ENCODE measurements around the gene VGLL4. TPM values are rescaled to one million over a fixed set of nuclear protein-coding genes. Genes with fewer than 3 reads are reported as not detected.
"Not testable (repeated sequence)": the region's sequence is repeated elsewhere in the genome, so short reads cannot be mapped to it uniquely, and the experiment has no call there.

VGLL4 gene
- polyA plus RNA-seq, 3 donors: 108 to 117 (median 109) TPM

DNA sequence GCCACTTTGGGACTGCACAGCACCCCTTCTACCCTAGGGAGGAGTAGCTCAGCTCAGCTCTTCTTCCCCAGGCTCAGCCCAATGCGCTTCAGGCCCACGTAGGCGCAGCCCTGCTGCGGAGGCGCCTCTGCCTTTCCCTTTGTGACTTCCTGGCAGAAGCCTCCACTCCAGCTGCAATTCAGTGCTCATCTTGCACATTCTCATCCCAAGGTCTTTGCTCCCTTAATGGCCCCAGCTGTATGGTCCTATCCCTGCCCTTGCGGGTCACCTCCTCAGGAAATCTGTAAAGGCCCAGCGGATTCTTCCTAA is 109.0 kb downstream of the VGLL4 start:
- DNase-seq (ENCODE audit: extremely low read depth in 1 of 11, low read depth in 9 of 11, low spot score in 4 of 11): no peak

DNA sequence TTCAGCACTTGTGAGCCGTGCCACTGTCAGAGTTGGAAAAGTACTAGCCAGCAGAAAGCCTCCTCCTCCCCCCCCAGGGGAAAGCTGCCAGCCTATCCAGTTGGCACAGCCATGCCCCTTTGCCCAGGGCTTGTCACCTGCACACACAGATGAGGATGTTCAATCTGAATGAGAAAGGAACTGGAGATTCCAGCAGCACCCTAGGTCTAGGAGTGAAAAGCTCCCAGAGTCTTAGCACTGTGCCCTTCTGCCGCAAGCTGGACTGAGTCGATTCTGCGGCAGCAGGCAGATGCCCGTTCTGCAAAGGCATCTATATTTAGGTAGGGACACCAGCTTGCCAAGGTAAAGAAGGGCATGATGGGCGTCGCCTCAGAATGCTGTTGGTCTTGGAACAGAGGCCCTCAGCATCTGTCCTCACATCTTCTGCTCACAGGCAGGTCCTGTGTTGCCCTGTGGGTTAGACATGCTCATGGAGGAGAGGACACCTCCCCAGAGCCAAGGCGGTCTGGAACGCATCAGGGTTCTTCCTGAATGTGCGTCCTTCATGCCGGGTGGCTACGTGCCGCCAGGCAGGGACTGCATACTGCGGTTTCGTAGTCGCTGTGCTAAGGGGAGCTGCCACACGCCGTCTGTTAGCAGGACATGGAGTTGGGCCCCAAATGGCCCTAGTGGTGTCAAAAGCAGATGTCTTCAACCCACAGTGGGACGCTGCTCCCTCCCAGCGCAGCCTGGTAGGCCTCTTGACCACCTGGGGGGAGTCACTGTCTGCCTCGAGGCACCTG is 109.5 kb downstream of the VGLL4 start:
- DNase-seq (ENCODE audit: extremely low read depth in 1 of 11, low read depth in 9 of 11, low spot score in 4 of 11): no peak

DNA sequence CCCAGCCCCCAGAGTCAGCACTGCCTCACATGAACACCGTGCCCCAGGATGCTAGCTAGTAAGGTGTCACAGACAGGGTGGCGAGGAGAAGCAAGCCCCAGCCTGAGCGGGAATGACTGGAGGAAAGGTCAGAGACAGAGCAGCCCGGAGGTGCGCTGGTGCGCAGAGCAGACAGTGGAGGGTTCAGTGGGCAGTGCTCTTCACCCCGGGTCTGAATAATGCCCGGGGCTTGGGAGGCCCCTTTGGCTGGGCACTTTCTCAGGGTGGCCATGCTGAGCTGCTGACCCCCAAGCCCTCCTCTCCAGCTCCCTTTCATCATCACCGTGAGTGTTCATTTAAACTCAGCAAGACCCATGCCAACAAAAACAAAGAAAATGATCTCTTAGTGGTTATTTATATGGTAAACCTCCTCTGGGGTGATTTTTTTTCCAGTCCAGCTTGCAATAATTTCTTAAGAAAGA is 110.8 kb downstream of the VGLL4 start:
- no peak for DNase-seq (ENCODE audit: extremely low read depth in 1 of 11, low read depth in 9 of 11, low spot score in 4 of 11)

DNA sequence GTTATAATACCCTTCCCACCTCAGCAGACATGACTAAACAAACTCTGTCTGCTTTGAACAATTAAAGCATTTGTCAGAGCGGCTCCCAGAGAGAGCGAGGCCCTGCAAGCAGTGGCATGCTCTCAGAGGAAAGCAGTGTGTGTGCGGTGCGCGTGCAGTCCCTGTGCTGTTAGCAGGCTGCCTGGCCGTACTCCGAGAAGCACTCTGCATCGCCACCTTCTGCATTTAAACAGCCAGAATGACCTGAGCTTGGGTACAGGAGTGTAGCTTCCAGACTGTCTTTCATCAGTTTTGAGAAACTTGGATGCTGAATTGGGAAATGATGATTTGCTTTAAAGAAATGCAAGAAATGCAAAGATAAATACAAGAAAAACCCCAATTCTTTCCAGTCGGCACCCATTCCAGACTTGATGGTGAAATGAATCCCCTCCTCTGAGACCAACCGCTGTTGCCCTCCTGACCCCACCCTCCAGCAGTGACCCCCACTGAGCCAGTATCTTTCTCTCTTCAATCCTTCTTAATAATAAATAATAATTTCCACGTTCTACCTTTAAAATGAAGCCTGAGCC is 113.5 kb downstream of the VGLL4 start:
- DNase-seq (ENCODE audit: extremely low read depth in 1 of 11, low read depth in 9 of 11, low spot score in 4 of 11): no peak

DNA sequence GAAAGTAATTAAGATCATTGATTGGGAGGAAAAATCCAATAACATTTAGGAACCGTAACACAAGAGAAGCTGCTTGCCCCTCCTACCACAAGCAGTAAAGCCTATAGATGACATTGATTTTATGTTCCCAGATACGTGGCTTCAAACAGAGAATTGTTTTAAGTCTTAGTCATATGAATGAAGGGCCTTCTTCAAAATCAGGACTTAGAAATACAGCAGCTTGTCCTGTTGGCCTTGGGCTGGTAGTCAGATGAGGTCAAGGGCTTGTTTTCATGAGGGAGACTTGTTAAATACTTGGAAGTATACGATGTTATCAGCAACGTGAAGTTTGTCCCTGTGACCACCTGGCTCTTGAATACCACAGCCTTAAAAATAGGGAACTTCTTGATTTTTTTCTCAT is 114.4 kb downstream of the VGLL4 start:
- no peak for DNase-seq (ENCODE audit: extremely low read depth in 1 of 11, low read depth in 9 of 11, low spot score in 4 of 11)

DNA sequence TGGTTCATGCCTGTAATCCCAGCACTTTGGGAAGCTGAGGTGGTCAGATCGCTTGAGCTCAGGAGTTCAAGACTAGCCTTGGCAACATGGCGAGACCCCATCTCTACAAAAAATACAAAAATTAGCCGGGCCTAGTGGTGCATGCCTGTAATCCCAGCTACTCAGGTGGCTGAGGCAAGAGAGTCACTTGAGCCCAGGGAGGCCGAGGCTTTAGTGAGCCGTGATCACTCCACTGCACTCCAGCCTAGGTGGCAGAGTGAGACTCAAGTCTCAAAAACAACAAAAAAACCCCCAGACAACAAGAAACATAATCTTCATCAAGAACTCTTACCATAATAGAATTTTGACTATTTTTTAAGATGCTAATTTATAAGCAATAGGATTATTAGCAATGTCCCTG is 117.6 kb downstream of the VGLL4 start:
- DNase-seq (ENCODE audit: extremely low read depth in 1 of 11, low read depth in 9 of 11, low spot score in 4 of 11): not testable (repeated sequence)

DNA sequence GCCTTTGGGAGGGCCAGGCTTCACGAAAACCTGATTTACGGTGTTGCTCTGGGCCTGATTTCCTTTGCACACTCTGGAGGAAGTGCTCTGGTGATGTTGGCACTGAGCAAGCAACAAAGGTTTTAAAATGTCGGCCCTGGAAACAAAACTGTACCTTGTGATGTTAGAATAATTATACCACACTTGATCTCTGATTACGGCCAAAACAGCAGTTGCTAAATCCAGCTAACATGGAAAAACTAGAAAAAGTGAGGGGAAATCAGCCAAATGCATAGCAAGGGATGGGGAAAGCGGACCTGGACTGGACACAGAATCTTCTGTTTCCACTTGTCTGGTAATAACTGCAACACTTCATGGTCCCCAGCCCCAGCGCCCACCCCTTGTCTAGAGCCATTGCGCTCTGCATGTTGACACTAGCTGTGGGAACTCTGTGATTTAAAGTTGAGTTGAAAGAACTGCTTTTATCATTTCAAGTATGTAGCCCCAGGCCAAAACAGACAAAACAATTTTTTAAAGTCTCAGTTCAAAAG is 120.1 kb downstream of the VGLL4 start:
- no peak for DNase-seq (ENCODE audit: extremely low read depth in 1 of 11, low read depth in 9 of 11, low spot score in 4 of 11)

DNA sequence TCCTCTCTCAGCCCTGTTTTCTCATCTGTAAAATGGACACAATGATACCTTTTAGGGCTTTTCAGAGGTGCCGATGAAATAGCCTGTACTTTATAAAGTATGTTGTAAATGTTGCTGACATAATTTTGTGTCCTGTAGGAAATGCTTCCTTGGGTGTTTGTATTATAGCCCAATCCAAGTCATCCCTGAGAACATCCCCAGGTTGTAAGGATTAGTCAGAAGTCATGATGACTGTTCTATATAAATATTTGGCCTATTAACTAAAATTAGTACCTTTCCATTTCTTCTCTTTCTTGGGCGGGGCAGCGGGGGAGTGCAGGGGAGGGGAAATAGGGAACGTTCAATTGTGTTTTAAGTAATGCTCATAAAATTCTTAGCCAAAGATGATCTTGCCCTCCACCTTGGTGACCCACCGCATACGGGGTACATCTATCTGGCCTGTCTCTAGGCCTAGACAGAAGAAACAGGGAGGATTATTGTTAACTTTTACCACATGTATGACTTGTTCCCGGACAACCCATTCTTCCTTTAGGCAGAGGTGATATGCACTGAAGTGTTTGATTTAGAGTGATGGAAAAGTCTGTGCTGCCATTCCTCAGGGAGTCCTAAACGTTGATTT is 120.7 kb downstream of the VGLL4 start:
- no peak for DNase-seq (ENCODE audit: extremely low read depth in 1 of 11, low read depth in 9 of 11, low spot score in 4 of 11)

DNA sequence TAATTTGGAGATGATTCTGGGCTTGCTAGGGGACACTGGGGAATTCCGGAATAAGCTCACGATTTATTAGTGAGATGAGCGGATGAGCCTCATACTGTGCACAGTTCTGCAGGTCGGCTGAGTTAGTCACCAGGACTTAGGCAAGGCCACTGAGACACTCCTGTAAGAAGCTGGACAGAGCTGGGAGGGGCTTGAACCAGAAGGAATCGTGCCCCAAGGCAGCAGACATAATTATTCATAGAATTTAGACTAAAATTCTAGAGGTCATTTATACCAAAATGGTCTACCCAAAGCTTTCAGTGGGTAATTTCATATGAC is 121.4 kb downstream of the VGLL4 start:
- no peak for DNase-seq (ENCODE audit: extremely low read depth in 1 of 11, low read depth in 9 of 11, low spot score in 4 of 11)

DNA sequence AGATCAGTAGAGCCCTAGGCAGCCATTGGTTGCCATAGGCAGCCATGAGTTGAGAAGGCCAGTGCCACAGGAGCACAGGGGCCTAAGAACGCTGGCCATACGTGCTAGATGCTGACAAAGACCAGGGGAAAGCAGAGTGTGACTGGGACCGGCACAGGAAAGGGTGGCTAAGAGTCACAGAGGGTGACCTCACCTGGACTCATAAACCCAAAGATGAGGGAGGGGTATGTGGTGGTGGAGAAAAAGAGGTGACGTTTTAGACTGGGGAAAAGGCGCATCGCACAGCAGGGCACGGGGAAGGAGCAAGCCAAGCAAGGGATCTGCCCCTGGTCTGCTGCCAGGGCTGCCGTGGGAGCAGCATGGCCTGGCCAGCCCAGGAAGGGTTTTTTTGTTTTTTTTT is 122.5 kb downstream of the VGLL4 start:
- no peak for DNase-seq (ENCODE audit: extremely low read depth in 1 of 11, low read depth in 9 of 11, low spot score in 4 of 11)

DNA sequence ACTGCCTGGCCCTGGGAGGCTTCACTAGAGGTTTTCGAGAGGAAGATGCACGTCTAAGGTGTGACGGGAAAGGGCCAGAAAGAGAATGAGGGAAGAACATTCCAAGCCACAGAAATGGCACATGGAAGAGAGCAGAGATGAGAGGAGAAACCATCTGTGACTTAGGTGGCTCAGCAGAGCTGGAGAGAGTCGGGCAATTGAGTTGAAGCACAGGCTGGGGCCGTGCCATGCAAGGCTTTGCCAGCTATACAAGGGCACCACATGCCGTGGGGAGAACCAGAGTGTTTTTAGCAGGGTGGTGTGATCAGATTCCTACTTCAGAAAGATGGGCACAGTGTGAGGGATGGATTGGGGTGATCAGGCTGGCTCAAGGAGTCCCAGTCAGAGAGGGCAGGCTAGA is 126.1 kb downstream of the VGLL4 start:
- no peak for DNase-seq (ENCODE audit: extremely low read depth in 1 of 11, low read depth in 9 of 11, low spot score in 4 of 11)

DNA sequence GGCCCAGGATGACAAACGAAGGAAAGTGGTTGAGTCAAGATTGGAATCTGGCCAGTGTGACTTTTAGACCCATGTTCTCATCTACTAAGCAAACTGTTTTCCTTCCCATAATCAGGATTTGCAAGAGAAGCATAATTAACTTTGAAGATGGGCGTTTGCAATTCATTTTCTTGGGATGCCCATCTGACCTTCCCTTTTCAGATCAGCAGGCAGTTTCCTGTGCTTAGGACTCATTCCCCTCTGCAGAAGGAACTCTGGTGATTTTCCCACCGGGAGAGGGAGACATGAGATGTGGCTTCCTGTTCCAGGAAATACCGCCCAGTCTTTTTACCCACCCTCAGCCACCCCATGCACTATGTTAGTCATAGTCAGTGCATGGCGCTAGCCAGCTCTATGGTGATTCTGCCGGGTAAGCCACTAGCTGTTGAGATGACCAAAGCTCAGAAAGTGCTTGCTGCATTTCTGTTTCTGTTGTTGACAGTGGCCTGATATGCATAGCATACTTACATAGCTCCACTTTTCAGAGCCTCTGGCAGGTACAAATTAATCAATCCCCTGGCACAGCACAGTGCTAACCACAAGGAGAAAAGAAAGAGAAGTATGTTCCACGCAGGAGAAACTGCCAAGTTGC is 129.4 kb downstream of the VGLL4 start:
- no peak for DNase-seq (ENCODE audit: extremely low read depth in 1 of 11, low read depth in 9 of 11, low spot score in 4 of 11)

DNA sequence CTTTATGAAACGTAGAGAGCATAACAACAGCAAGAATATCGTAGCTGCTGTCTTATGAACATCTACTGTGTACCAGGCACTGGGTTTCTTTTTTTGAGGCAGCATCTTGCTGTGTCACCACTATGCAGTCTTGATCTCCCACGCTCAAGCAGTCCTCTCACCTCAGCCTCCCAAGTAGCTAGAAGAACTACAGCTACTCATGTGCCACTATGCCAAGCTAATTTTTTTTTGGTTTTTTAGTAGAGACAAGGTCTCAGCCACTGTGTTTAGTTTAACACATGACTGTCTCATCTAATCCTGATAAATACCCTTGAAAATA is 129.9 kb downstream of the VGLL4 start:
- no peak for DNase-seq (ENCODE audit: extremely low read depth in 1 of 11, low read depth in 9 of 11, low spot score in 4 of 11)

DNA sequence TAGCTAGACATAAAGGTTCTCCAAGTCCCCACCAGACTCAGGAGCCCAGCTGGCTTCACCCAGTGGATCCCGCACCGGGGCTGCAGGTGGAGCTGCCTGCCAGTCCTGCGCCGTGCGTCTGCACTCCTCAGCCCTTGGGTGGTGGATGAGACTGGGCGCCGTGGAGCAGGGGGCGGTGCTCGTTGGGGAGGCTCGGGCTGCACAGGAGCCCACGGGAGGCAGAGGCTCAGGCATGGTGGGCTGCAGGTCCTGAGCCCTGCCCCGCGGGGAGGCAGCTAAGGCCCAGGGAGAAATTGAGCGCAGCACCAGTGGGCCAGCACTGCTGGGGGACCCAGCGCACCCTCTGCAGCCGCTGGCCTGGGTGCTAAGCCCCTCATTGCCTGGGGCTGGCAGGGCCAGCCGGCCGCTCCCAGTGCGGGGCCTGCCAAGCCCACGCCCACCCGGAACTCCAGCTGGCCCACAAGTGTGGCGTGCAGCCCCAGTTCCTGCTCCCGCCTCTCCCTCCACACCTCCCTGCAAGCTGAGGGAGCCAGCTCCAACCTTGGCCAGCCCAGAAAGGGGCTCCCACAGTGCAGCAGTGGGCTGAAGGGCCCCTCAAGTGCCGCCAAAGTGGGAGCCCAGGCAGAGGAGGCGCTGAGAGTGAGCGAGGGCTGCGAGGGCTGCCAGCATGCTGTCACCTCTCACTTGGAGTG is 130.4 kb downstream of the VGLL4 start:
- not testable (repeated sequence) for DNase-seq (ENCODE audit: extremely low read depth in 1 of 11, low read depth in 9 of 11, low spot score in 4 of 11)

DNA sequence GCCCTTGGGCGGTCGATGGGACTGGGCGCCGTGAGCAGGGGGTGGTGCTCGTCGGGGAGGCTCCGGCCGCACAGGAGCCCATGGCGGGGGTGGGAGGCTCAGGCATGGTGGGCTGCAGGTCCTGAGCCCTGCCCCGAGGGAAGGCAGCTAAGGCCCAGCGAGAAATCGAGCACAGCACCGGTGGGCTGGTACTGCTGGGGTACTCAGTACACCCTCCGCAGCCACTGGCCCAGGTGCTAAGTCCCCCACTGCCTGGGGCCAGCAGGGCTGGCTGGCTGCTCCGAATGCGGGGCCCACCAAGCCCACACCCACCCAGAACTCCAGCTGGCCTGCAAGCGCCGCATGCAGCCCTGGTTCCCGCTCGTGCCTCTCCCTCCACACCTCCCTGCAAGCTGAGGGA is 132.1 kb downstream of the VGLL4 start:
- DNase-seq (ENCODE audit: extremely low read depth in 1 of 11, low read depth in 9 of 11, low spot score in 4 of 11): not testable (repeated sequence)

DNA sequence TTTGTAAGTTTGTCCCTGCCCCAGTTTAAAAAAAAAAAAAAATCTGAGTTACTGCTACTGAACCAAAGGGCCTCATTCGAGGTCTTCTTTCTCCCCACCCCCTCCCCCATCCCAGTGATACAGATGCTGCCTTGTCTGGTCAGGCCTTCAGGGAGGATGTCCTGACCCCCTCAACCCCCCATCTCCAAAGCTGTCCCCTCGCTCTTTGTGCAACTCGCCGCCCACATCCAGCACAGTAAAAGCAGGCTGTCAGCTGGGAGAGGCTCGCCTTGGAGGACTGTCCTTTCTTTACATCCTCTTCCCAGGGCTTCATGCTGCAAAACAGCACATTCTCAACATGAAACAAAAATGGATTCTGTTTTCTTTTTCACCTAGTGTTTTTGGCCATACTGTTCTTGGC is 133.4 kb downstream of the VGLL4 start:
- no peak for DNase-seq (ENCODE audit: extremely low read depth in 1 of 11, low read depth in 9 of 11, low spot score in 4 of 11)

DNA sequence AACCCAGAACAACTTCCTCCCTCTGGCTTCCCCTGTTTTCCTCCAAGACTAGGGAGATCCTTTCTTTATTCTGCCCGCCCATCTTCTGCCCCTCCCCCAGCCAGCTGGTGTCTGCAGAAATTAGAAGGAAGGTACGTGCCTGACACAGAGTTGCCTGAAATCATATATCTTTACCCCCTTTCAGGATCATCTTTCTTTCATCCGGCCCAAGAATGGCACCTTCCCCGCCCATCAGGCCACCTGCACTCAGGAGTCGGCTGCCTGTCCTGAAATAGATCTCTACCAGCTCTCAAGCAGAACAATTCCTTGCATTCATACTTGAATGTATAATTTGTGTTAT is 133.7 kb downstream of the VGLL4 start:
- DNase-seq (ENCODE audit: extremely low read depth in 1 of 11, low read depth in 9 of 11, low spot score in 4 of 11): no peak

DNA sequence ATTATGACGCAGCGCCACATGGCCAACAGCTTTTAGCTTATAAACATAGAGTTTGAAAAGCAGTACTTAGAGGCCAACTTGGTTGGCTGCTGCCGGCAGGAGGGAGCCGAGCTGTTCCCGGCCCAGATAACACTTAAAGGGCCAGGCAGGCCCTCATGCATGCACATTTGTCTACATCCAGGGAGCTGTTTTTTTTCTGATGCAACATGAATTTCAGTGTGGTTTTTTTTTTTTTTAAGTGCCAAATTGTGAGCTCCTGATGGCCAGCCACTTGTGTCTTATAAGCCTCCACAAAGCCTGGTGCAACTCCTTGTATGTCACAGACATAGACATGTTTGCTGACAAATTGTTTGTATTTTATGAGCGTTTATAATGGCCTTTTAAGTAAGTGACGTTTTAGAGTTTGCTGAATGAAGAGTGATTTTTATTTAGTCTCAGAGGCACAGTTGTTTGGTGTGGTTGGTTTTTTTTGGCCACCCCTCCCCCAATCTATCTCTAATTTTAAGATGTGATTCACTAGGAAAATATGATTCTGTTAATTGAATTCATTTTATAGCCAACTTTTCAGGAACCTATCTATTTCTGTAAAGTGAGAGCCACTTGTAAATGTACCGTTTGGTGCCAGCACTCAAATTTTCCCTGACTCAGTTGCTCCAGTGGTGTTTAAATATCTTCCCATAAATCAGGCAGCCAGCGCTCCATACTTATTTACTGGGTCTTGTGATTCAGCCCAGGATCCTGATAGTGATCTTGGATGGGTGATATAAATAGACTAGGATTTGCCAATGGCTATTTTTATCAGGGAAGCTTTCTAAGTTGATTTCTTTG is 134.3 kb downstream of the VGLL4 start:
- DNase-seq (ENCODE audit: extremely low read depth in 1 of 11, low read depth in 9 of 11, low spot score in 4 of 11): peak in 1 of 11 donors; percentile 59

All from renal cortex interstitium (tissue), 11 donors.